Panc1 (cell line): Measurements from ENCODE around the gene OR14I1. TPM values are rescaled to one million over a fixed set of nuclear protein-coding genes. Genes with fewer than 3 reads are reported as not detected.

Experiments
- ATAC-seq: fragments of 200-7000 bp; cut with Tn5 transposase; 2 replicates; pipeline ENCODE4 v1.9.1; 2020; ENCODE audit warnings: mild to moderate bottlenecking, moderate library complexity
- BruUV-seq: library from RNA; stranded (reverse); fragments of 400-500 nt; replicated peaks from 2 replicates; lab custom pipeline; 2021; lab: Mats Ljungman, UMichigan
- CTCF ChIA-PET: fragments of 300-600 bp; sonication (Branson Sonifier 250); formaldehyde crosslinking; loops from one replicate; lab custom pipeline; 2022; ENCODE audit warnings: antibody characterized with exemption; lab: Charles Lee
- POLR2A ChIA-PET: fragments of 300-600 bp; sonication (Branson Sonifier 250); formaldehyde crosslinking; loops from one replicate; lab custom pipeline; 2022; ENCODE audit warnings: antibody characterized with exemption; lab: Charles Lee
- DNase-seq: peaks from one replicate; pipeline ENCODE4 v3.0.0-alpha.2; 2010; ENCODE audit warnings: low read depth, low spot score
- H3K27ac ChIP-seq: 2 replicates; pipeline ENCODE4 v1.5.1; 2011; ENCODE audit warnings: mild to moderate bottlenecking, low read length, inconsistent platforms
- H3K27me3 ChIP-seq: fragments of 200-500 bp; sonication (Bioruptor generic); 2 replicates; pipeline ENCODE4 v1.6.0; 2014; ENCODE audit warnings: low read length, inconsistent platforms; ENCODE audit not compliant: control insufficient read depth, insufficient read depth
- H3K36me3 ChIP-seq: fragments of 200-500 bp; sonication (Bioruptor generic); 2 replicates; pipeline ENCODE4 v1.5.1; 2014; ENCODE audit warnings: inconsistent platforms, mild to moderate bottlenecking, low read length, moderate library complexity; ENCODE audit not compliant: control insufficient read depth, insufficient read depth
- H3K4me1 ChIP-seq: 2 replicates; pipeline ENCODE4 v1.5.1; 2011; ENCODE audit warnings: inconsistent platforms, mild to moderate bottlenecking, low read length, moderate library complexity; ENCODE audit not compliant: control insufficient read depth, insufficient read depth
- H3K4me3 ChIP-seq, 2 experiments: 2 replicates each; pipeline ENCODE4 v1.5.1; 2011 to 2012; ENCODE audit warnings: low read depth in 2 of 2, low read length in 2 of 2, mild to moderate bottlenecking in 2 of 2, inconsistent platforms in 1 of 2, moderate library complexity in 1 of 2
- H3K9me3 ChIP-seq: fragments of 200-500 bp; sonication (Bioruptor generic); 2 replicates; pipeline ENCODE4 v1.5.1; 2014; ENCODE audit warnings: low read depth, mild to moderate bottlenecking, inconsistent platforms, low read length, moderate library complexity; ENCODE audit not compliant: control insufficient read depth, insufficient read depth
- CTCF ChIP-seq: fragments of 450-650 bp; IDR thresholded peaks from 2 replicates; pipeline ENCODE4 v1.5.1; 2017; ENCODE audit warnings: mild to moderate bottlenecking
- POLR2AphosphoS5 ChIP-seq: IDR thresholded peaks from 2 replicates; pipeline ENCODE4 v1.6.1; 2012; ENCODE audit warnings: mild to moderate bottlenecking, low read depth, low read length, moderate library complexity
- REST ChIP-seq, 2 experiments: IDR thresholded peaks; 2 replicates each; pipeline ENCODE4 v1.6.1; 2011 to 2012; ENCODE audit warnings: low read depth in 2 of 2, control low read depth in 1 of 2, low read length in 1 of 2, mild to moderate bottlenecking in 1 of 2, moderate library complexity in 1 of 2; ENCODE audit not compliant: insufficient read depth in 1 of 2
- SIN3A ChIP-seq: IDR thresholded peaks from 2 replicates; pipeline ENCODE4 v1.6.1; 2012; ENCODE audit warnings: low read depth, mild to moderate bottlenecking, low read length, moderate library complexity, borderline replicate concordance; ENCODE audit not compliant: insufficient read depth
- TCF7L2 ChIP-seq: IDR thresholded peaks from 2 replicates; pipeline ENCODE4 v1.6.1; 2011; ENCODE audit warnings: mild to moderate bottlenecking, low read depth, low read length, inconsistent platforms
- in situ Hi-C: cut with HindIII; loops from 2 replicates; pipeline ENCODE4 v1.10.0; 2016; ENCODE audit warnings: low sequenced_read_pairs, low pct_unique_long_range_greater_than_20kb
- intact Hi-C: fragments of 100-400 bp; cut with micrococcal nuclease; formaldehyde crosslinking; loops from one replicate; pipeline ENCODE4 v1.10.0; 2022; ENCODE audit not compliant: unreplicated experiment
- total RNA-seq: library from RNA; stranded (reverse); gene quantifications from one replicate; pipeline ENCODE4 v1.2.1, GENCODE V29; 2021; ENCODE audit not compliant: unreplicated experiment

The OR14I1 gene
- total RNA-seq, 1 experiment from 2014 or later = not detected

- intact Hi-C loops = no loop called here
- ATAC-seq = no peak
- no TSS peak for BruUV-seq
- H3K27me3 ChIP-seq = 0 out of 2 replicates have a peak, but pooled peaks cover 2% of the 10 kb centered on the region
- no peak overlapping the region for H3K4me3 ChIP-seq
- ChIA-PET POLR2A (no interaction called here), CTCF (no interaction called here)
- no peak overlapping the region for H3K27ac ChIP-seq
- in situ Hi-C loops = no loop called here
- H3K4me1 ChIP-seq = no peaks in the 10 kb centered on the region
- no peak for DNase-seq
- TF ChIP-seq SIN3A = no peak
- TF ChIP-seq POLR2AphosphoS5 = no peak
- no peak for TF ChIP-seq TCF7L2
- TF ChIP-seq REST (IDR thresholded peaks at IDR 0.05; ENCODE audit: insufficient read depth in 1 of 2, low read depth in 2 of 2, low read length in 1 of 2) = no peak
- TF ChIP-seq CTCF = no peak
- H3K36me3 ChIP-seq = no peaks in the 10 kb centered on the region
- H3K9me3 ChIP-seq = no peaks in the 10 kb centered on the region
Observed at GRCh38 chr1:248740876-248741275, 38.3 kb upstream of the OR14I1 start.

GRCh38 chr1:248739572-248740205 lies 37.1 kb upstream of the OR14I1 start:
- no peak for DNase-seq
- Histone ChIP-seq H3K9me3 (0 out of 2 replicates have a peak, but pooled peaks cover 2% of the 10 kb centered on the region), H3K4me1 (no peaks in the 10 kb centered on the region), H3K27ac (no peak overlapping the region), H3K27me3 (no peaks in the 10 kb centered on the region), H3K36me3 (no peaks in the 10 kb centered on the region), H3K4me3 (no peak overlapping the region)
- in situ Hi-C loops = no loop called here
- no peak for ATAC-seq
- BruUV-seq = no TSS peak
- TF ChIP-seq SIN3A = no peak
- TF ChIP-seq CTCF = no peak
- TF ChIP-seq POLR2AphosphoS5 = no peak
- TF ChIP-seq TCF7L2 = no peak
- TF ChIP-seq REST (IDR thresholded peaks at IDR 0.05; ENCODE audit: insufficient read depth in 1 of 2, low read depth in 2 of 2, low read length in 1 of 2) = no peak
- CTCF ChIA-PET = no interaction called here
- intact Hi-C loops = no loop called here
- POLR2A ChIA-PET = no interaction called here
